ENCODE data around the gene FOSL2. TPM values are rescaled to one million over a fixed set of nuclear protein-coding genes. Genes with fewer than 3 reads are reported as not detected.

Gene FOSL2
- total RNA-seq, 1 donor from 2014 or later: 80.6 TPM

DNA sequence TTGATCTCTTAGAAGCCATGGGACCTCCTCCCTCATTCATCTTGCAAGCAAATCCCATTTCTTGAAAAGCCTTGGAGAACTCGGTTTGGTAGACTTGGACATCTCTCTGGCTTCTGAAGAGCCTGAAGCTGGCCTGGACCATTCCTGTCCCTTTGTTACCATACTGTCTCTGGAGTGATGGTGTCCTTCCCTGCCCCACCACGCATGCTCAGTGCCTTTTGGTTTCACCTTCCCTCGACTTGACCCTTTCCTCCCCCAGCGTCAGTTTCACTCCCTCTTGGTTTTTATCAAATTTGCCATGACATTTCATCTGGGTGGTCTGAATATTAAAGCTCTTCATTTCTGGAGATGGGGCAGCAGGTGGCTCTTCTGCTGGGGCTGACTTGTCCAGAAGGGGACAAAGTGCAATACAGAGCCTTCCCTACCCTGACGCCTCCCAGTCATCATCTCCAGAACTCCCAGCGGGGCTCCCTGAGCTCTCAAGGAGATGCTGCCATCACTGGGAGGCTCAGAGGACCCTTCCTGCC is 20.0 kb downstream of the FOSL2 start:
- intact Hi-C loops (cut with micrococcal nuclease): loop anchor here (5.0 kb wide), 1 partner anchor 660 kb away; no protein-coding TSS in a partner anchor
- Mint-ChIP-seq H3K9me3 (no peaks in the 10 kb centered on the region), H3K36me3 (ENCODE audit: low read depth) (peaks cover 83% of the 10 kb centered on the region), H3K4me3 (no peak overlapping the region), H3K27ac (peak overlapping the region; percentile 41), H3K4me1 (peaks cover 57% of the 10 kb centered on the region), H3K27me3 (no peaks in the 10 kb centered on the region)
- no peak for DNase-seq

GRCh38 chr2:28413152-28413898 is 20.7 kb downstream of the FOSL2 start:
- H3K4me1 Mint-ChIP-seq: peaks cover 50% of the 10 kb centered on the region
- no peak overlapping the region for H3K4me3 Mint-ChIP-seq
- no peaks in the 10 kb centered on the region for H3K9me3 Mint-ChIP-seq
- peak overlapping the region; percentile 25 for H3K27ac Mint-ChIP-seq
- DNase-seq: no peak
- H3K27me3 Mint-ChIP-seq: no peaks in the 10 kb centered on the region
- intact Hi-C loops (cut with micrococcal nuclease): loop anchor here (5.0 kb wide), 1 partner anchor 661 kb away; no protein-coding TSS in a partner anchor
- H3K36me3 Mint-ChIP-seq (ENCODE audit: low read depth): peaks cover 78% of the 10 kb centered on the region

- peak overlapping the region; percentile 25 for H3K27ac Mint-ChIP-seq
- no peaks in the 10 kb centered on the region for H3K9me3 Mint-ChIP-seq
- H3K27me3 Mint-ChIP-seq: no peaks in the 10 kb centered on the region
- no peak overlapping the region for H3K4me3 Mint-ChIP-seq
- peaks cover 74% of the 10 kb centered on the region for H3K36me3 Mint-ChIP-seq (ENCODE audit: low read depth)
- peaks cover 47% of the 10 kb centered on the region for H3K4me1 Mint-ChIP-seq
- DNase-seq: no peak
- intact Hi-C loops (cut with micrococcal nuclease): loop anchor here (5.0 kb wide), 1 partner anchor 662 kb away; no protein-coding TSS in a partner anchor
Measured at GRCh38 chr2:28413899-28414295, 21.2 kb downstream of the FOSL2 start.

DNA sequence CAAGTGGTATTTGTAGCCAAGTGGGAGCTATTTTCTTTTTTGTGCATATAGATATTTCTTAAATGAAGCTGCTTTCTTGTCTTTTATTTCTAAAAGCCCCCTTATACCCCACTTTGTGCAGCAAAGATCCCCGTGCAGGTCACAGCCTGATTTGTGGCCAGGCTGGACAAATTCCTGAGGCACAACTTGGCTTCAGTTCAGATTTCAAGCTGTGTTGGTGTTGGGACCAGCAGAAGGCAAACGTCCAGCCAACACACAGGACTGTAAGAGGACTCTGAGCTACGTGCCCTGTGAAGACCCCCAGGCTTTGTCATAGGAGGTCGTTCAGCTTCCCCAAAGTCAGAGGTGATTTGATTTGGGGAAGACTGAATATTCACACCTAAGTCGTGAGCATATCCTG is 21.9 kb downstream of the FOSL2 start:
- Mint-ChIP-seq H3K4me3 (no peak overlapping the region), H3K9me3 (no peaks in the 10 kb centered on the region), H3K4me1 (peaks cover 40% of the 10 kb centered on the region), H3K36me3 (ENCODE audit: low read depth) (peaks cover 70% of the 10 kb centered on the region), H3K27me3 (no peaks in the 10 kb centered on the region), H3K27ac (no peak overlapping the region)
- intact Hi-C loops (cut with micrococcal nuclease): loop anchor here (5.0 kb wide), 1 partner anchor 662 kb away; no protein-coding TSS in a partner anchor
- DNase-seq: no peak

GRCh38 chr2:28415010-28415409 is 22.4 kb downstream of the FOSL2 start:
- Mint-ChIP-seq H3K27ac (no peak overlapping the region), H3K4me1 (peaks cover 37% of the 10 kb centered on the region), H3K4me3 (no peak overlapping the region), H3K9me3 (no peaks in the 10 kb centered on the region), H3K27me3 (no peaks in the 10 kb centered on the region), H3K36me3 (ENCODE audit: low read depth) (peaks cover 71% of the 10 kb centered on the region)
- intact Hi-C loops (cut with micrococcal nuclease): no loop called here
- no peak for DNase-seq

DNA sequence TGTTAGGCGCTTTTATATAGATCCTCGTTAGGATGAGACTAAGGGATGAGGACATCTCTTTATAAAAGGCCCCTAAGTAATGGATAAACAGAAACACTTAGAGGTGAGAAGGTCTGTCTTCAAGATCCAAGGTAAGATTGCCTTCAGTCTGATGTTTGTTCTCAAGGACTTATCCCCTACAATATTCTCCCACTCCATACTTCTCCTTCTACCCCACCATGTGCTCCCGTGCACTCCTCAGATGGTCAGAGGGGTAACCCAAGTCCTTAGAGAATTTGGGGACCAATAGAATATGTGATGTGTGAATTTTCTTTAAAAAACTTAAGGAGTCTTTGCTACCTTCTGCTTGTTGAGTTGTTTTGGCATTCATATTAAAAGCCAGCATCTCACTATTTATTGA is 23.1 kb downstream of the FOSL2 start:
- Mint-ChIP-seq H3K36me3 (ENCODE audit: low read depth) (peaks cover 68% of the 10 kb centered on the region), H3K9me3 (no peaks in the 10 kb centered on the region), H3K4me3 (no peak overlapping the region), H3K27ac (peak overlapping the region; percentile 49), H3K4me1 (peaks cover 34% of the 10 kb centered on the region), H3K27me3 (no peaks in the 10 kb centered on the region)
- DNase-seq: no peak
- intact Hi-C loops (cut with micrococcal nuclease): no loop called here

GRCh38 chr2:28419003-28419402 is 26.3 kb downstream of the FOSL2 start:
- intact Hi-C loops (cut with micrococcal nuclease): no loop called here
- H3K36me3 Mint-ChIP-seq (ENCODE audit: low read depth): peaks cover 48% of the 10 kb centered on the region
- peak overlapping the region; percentile 53 for H3K27ac Mint-ChIP-seq
- no peak for DNase-seq
- H3K27me3 Mint-ChIP-seq: no peaks in the 10 kb centered on the region
- no peak overlapping the region for H3K4me3 Mint-ChIP-seq
- H3K9me3 Mint-ChIP-seq: no peaks in the 10 kb centered on the region
- H3K4me1 Mint-ChIP-seq: peaks cover 34% of the 10 kb centered on the region

DNA sequence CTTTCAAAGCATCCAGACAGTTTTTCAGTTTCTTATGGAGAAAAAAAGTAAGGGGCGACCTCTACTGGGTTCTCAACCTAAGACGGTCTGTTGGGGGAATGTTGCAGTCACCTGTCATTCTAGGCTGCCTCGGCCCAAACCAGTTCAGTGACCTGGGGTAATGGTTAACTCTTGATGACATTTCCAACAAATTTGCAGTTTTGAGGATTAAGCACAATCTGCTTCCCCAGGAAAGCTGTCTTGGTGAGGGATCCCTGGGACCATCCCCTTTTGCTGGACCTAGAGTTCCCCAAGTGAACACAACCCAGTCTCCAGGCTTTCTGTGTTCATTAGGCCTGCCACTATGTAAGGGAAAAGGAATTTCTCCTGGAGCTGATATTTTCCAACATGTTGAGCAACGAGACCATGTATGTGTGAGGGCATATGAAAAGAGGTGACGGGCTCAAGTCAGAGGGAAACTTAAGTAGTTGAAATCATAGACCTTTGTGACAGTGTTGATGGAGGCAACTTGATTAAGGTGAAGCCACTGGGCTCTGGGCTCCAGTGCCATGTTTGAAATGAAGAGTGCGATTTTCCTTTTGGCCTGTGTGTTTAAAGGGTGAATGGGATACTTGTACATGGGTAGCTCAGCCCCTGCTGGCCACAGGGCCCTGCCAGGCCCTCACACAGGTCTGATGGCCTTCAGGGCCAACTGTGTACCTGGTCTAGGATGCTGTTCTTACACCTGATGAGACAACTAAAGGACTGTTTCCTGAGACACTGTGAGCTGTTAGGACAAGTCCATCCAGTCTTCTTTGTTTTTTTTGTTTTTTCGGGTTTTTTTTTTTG is 27.0 kb downstream of the FOSL2 start:
- peaks cover 41% of the 10 kb centered on the region for H3K4me1 Mint-ChIP-seq
- peaks cover 44% of the 10 kb centered on the region for H3K36me3 Mint-ChIP-seq (ENCODE audit: low read depth)
- no peaks in the 10 kb centered on the region for H3K27me3 Mint-ChIP-seq
- intact Hi-C loops (cut with micrococcal nuclease): no loop called here
- H3K4me3 Mint-ChIP-seq: no peak overlapping the region
- no peaks in the 10 kb centered on the region for H3K9me3 Mint-ChIP-seq
- no peak for DNase-seq
- H3K27ac Mint-ChIP-seq: no peak overlapping the region

GRCh38 chr2:28420722-28421121 is 28.1 kb downstream of the FOSL2 start:
- Mint-ChIP-seq H3K4me3 (no peak overlapping the region), H3K36me3 (ENCODE audit: low read depth) (peaks cover 33% of the 10 kb centered on the region), H3K27ac (no peak overlapping the region), H3K9me3 (no peaks in the 10 kb centered on the region), H3K27me3 (no peaks in the 10 kb centered on the region), H3K4me1 (peaks cover 47% of the 10 kb centered on the region)
- intact Hi-C loops (cut with micrococcal nuclease): no loop called here
- no peak for DNase-seq

- Mint-ChIP-seq H3K27me3 (no peaks in the 10 kb centered on the region), H3K9me3 (no peaks in the 10 kb centered on the region), H3K36me3 (ENCODE audit: low read depth) (peaks cover 20% of the 10 kb centered on the region), H3K4me3 (peak overlapping the region; percentile 62), H3K4me1 (peaks cover 41% of the 10 kb centered on the region), H3K27ac (peak overlapping the region; percentile 82)
- DNase-seq: no peak
- intact Hi-C loops (cut with micrococcal nuclease): no loop called here
Measured at GRCh38 chr2:28422908-28423741, 30.5 kb downstream of the FOSL2 start.

- intact Hi-C loops (cut with micrococcal nuclease): loop anchor here (1.0 to 2.0 kb wide), 3 partner anchors 13 to 34 kb away; no protein-coding TSS in a partner anchor
Measured at GRCh38 chr2:28423856-28424605, 31.4 kb downstream of the FOSL2 start.

GRCh38 chr2:28424799-28425463 is 32.3 kb downstream of the FOSL2 start:
- no peaks in the 10 kb centered on the region for H3K27me3 Mint-ChIP-seq
- H3K4me1 Mint-ChIP-seq: peaks cover 42% of the 10 kb centered on the region
- peak overlapping the region; percentile 51 for H3K27ac Mint-ChIP-seq
- intact Hi-C loops (cut with micrococcal nuclease): loop anchor here (1.0 to 2.0 kb wide), 3 partner anchors 14 to 35 kb away; no protein-coding TSS in a partner anchor
- peaks cover 14% of the 10 kb centered on the region for H3K36me3 Mint-ChIP-seq (ENCODE audit: low read depth)
- no peaks in the 10 kb centered on the region for H3K9me3 Mint-ChIP-seq
- no peak for DNase-seq
- peak overlapping the region; percentile 20 for H3K4me3 Mint-ChIP-seq

More at GRCh38 chr2:28423856-28424605, 31.4 kb downstream of the FOSL2 start:
- DNase-seq: peak; percentile 81
- Mint-ChIP-seq H3K27ac (peak overlapping the region; percentile 82), H3K36me3 (ENCODE audit: low read depth) (peaks cover 20% of the 10 kb centered on the region), H3K27me3 (no peaks in the 10 kb centered on the region), H3K9me3 (no peaks in the 10 kb centered on the region), H3K4me1 (peaks cover 39% of the 10 kb centered on the region), H3K4me3 (peak overlapping the region; percentile 62)
